ENCODE measurements around the gene RDH11.

DNA sequence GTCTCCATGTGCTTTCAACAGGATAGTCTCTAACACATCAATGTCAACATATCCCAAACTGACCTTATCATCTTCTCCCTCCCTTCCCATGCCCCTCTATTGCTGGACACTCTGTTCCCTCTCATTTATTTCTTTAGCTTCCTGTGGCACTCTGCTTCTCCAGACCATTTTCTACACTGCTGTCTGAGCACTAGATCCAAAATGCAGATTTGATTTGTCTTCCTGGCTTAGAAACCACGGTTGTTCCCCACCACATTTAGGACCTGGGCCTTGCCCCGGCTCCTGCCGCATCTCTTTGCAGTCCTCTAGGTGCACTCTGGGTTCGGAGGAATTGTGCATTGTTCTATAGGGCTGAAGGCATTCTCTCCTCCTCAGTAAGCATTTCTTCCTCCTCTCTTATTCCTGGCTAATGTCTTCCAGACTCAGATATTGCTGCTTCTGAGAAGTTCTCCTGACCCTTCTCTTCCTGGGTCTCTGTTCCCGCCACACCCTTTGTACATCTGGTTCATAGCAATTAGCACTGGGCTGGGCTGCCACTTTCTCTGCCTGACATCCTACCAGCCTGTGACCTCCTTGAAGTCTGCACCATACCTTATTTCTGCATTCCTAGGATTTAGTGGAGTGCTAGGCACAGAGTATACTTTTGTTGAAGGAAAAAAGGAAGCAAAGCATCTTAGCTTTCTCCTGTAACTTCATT, 62.0 kb downstream of the RDH11 start:
- no peak for TF ChIP-seq POLR2A (IDR thresholded peaks at IDR 0.05)
- TF ChIP-seq, protein P1, sequence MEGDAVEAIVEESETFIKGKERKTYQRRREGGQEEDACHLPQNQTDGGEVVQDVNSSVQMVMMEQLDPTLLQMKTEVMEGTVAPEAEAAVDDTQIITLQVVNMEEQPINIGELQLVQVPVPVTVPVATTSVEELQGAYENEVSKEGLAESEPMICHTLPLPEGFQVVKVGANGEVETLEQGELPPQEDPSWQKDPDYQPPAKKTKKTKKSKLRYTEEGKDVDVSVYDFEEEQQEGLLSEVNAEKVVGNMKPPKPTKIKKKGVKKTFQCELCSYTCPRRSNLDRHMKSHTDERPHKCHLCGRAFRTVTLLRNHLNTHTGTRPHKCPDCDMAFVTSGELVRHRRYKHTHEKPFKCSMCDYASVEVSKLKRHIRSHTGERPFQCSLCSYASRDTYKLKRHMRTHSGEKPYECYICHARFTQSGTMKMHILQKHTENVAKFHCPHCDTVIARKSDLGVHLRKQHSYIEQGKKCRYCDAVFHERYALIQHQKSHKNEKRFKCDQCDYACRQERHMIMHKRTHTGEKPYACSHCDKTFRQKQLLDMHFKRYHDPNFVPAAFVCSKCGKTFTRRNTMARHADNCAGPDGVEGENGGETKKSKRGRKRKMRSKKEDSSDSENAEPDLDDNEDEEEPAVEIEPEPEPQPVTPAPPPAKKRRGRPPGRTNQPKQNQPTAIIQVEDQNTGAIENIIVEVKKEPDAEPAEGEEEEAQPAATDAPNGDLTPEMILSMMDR (IDR thresholded peaks at IDR 0.05) = no peak

Measured in lower leg skin (tissue), 3 donors.